HG03060 (cell line): ENCODE results near the gene PTH1R.

Source experiments
- ATAC-seq: cut with Tn5 transposase; IDR thresholded peaks from one replicate; pipeline ENCODE4 v1.9.1; 2021; ENCODE audit warnings: low read depth, moderate number of reproducible peaks; ENCODE audit not compliant: unreplicated experiment

PTH1R gene

DNA sequence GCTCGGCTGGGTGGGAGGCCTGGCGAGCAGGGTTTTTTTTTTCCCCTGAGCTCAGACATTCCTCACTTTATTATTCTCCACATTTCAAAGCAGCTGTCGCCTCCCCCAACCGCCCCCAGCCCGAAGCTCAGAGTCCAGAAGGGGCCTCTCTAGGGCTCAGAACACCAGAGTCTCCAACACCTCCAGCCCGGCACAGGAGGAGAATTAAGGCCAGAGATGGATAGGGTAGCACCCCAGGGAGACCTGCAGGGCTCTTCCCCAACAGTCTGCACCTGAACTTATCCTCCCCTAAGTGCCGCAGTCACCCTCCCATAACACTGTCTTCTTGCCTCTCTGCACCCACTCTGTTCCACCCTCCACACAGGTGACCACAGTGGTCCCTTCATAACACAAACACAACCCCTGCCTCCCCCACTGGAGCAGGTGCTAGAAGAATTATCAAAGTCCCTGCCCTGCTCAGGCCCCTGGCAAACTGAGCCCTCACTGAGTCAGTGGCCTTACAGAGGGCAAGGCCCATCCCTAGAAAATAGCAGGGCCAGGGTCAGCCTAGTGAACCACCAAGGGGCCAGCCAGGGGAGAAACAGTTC lies 28.4 kb upstream of the PTH1R start:
- ATAC-seq = no peak

DNA sequence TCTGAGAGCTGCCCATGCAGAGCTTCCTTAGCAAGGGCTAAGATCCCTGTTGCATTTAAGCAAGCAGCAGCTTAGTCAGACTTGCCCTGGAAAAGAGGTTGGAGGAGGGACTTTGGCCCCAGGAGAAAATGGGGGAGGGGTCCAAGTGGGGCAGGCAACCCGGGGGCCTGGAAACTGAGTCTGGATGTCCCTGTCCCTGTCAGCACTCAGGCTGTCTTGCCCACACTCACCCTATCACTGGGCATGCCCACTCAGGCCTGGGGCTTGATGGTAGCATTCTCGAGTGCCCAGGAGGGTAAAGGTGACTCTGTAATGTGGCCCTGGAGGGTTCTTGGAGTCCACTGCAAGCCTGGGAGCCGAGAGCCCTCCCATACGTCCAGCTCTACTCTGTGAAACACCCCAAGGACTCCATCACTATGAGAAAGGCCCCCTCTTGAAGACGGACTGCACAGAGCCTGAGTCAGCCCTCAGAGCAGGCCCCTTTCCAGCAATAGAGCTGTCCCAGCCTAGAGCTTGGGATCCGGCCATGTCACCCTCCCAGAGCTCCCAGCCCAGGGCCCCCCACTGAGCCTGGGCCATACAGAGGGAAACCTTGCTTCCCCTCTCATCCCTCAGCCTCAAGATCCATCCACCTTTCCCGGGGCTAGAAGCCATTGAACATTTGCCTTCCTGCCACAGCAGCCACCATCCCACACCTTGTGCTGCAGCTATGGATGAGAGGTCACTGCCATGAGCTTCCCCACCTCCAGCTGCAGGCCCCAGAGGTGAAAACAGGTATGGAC lies 27.6 kb upstream of the PTH1R start:
- no peak for ATAC-seq

DNA sequence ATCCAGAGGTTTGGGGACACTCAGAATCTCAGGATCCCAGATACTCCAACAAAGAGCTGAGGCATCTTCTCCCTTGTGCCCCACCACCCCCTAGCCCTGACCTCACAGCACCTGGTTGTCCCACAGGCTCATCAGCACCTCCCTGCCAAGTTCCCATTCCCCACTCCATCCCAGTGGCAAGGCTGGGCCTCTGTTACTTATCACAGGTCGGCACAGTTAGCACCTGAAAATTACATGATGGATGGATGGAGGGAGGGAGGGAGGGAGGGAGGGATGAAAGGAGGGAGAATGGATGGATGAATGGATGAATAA lies 27.1 kb upstream of the PTH1R start:
- no peak for ATAC-seq

GRCh38 chr3:46851364-46852333 lies 25.9 kb upstream of the PTH1R start:
- ATAC-seq = no peak

DNA sequence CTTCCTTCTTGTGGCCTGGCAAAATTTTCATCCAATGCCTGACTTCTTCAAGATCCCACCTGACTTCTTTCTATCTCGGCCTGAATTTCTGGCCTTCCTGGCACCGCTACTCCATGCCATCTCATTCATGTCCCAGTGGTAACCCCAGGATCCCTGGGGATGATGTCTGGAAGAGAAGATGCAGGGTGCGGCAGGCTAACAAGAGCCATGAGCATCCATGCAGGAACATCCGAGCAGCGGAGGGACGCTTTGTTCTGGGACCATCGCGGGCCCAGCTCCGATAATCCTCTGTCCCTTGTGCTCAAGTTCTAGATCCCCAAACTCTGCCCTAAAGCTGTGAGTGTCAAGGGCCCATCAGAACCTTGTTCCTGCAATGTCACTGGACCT lies 25.2 kb upstream of the PTH1R start:
- no peak for ATAC-seq

GRCh38 chr3:46852839-46853355 lies 24.6 kb upstream of the PTH1R start:
- ATAC-seq = no peak

GRCh38 chr3:46853441-46854415 lies 23.8 kb upstream of the PTH1R start:
- no peak for ATAC-seq

- ATAC-seq = no peak
Measured at GRCh38 chr3:46854555-46854991, 22.9 kb upstream of the PTH1R start.

DNA sequence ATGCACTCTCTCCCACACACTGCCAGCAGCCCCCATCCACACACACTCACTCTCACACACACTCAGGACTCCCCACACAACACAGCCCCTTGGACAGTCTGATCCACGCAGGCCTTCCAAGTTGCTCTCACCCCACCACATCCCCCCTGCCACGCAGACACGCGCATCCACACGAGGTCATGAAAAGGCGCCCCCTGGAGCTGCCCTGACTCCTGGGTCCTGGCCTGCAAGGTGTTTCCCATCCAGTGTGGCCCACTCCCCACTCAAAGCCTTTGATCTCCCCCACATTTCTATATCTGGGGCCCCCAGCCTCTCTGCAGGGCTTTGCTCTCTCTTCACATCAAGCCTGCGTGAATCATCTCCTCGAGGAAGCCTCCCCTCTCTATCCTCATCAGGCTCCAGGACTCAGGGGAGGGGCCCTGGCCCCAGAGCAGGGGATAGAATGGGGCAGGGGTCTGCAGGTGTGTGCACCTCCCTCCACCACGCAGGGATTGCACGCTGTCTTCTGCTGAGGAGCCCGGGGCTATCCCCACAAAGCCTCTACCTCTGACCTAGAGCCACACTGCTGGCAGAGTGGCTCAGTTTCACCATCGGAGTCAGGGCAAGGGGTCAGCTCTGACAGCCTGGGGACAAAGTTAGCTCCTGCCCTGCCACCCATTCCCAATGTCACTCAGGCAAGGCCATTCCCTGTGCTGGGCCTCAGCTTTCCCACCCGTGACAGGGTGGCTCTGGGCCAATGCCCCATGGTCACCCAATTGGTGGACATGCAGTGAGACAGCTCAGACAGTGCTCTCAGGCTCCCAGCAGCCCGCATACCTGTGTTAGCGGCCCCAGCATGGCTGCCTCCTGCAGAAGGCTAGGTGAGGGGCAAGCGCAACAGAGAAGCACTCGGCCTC lies 20.7 kb upstream of the PTH1R start:
- no peak for ATAC-seq

DNA sequence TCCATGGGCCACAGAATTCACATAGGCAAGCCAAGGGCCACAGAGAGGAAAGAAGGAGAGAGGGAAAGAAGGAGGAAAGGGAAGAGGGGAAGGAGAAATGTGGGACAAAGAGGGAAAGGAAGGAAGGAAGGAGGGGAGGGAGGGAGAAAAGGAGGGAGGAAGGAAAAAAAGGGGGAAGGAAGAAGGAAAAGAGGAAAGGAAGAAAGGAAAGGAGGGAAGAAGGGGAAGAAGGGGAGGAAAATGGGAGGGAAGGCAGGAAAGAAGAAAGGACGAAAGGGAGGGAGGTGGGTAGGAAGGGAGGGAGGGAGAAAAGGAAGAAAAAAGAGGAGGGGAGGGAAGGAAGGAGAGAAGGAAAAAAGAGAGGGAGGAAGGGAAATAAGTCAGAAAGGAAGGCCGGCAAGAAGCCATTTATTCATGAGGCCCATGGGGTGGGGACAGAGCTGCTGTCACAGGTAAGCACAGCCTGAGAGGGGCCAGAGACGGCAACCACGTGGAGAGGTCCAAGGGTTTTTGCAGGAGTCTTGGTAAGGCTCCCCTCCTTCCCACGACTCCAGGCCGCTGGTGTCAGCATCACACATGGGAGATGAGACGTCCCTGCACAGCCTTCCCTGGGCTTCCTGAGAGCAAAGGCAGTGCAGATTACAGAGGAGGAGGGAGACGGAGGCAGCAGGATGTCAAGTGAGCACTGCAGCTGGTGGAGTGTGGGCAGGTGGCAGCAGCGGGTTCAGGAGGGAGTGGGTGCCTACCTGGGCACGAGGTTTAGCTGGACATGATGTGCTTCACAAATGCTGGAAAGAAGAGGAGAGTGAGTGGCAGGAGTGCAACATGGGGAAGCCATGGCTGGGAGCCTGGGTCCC lies 19.8 kb upstream of the PTH1R start:
- no peak for ATAC-seq

- ATAC-seq = no peak
Measured at GRCh38 chr3:46858456-46858855, 19.1 kb upstream of the PTH1R start.

DNA sequence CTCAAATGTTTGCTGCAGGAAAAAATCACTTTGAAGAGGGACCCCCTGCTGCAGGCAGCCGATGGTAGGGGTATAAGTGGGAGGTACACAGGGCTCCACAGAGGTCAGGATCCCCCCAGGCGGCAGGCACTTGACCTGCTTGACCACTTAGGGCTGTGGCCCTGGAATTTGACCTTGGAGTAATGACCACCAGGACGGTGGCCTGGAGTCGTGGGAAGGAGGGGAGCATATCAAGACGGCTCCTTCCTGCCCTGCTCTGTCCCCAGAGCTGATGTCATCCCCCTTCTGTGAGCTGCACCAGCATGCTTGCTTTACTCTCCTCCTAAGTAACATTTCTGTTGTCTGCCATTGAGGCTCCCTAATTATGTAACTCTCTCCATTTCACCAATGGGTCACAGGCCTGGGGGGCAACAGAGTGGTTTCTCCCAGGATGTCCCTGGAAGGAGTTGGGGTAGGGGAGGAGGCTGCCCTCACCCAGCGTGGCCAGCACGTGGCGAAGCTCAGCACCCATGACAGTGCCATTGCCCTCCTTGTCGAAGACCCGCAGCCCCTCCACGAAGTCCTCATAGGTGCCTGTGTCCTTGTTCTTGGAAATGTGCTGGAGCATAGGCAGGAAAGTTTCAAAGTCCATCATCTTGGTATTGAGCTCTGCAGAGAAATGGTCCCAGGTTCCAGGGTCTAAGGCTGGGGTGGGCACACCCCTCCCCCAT lies 18.4 kb upstream of the PTH1R start:
- no peak for ATAC-seq

DNA sequence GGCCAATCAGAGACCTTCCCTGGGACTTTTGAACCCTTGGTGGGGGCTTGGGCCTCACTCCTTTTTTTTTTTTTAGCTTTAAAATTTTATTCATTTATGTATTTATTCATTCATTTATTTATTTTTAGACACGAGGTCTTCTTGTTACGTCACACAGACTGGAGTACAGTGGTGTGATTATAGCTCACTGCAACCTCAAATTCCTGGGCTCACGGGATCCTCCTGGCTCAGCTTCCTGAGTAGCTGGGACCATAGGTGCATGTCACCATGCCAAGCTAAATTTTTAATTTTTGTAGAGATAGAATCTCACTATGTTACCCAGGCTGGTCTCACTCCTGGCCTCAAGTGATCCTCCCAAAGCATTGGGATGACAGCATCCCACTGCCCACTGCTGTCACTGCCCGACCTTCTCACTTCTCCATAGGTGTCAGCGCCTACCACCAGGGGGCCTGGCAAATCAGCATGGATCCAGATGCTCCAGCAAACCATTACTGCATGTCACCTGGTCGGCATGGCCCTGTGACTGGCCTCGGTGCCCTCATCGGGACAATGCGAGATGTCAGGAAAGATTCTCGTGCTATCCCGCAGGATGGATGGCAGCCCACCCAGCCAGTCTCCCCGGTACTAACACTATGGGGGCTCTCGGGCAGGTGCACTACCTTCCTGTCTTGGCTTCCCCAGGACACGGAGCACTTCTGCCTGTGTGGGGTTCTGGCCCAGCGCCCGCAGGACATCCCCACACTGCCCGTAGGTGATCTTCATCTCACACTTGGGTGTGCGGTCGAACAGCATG lies 17.3 kb upstream of the PTH1R start:
- no peak for ATAC-seq

DNA sequence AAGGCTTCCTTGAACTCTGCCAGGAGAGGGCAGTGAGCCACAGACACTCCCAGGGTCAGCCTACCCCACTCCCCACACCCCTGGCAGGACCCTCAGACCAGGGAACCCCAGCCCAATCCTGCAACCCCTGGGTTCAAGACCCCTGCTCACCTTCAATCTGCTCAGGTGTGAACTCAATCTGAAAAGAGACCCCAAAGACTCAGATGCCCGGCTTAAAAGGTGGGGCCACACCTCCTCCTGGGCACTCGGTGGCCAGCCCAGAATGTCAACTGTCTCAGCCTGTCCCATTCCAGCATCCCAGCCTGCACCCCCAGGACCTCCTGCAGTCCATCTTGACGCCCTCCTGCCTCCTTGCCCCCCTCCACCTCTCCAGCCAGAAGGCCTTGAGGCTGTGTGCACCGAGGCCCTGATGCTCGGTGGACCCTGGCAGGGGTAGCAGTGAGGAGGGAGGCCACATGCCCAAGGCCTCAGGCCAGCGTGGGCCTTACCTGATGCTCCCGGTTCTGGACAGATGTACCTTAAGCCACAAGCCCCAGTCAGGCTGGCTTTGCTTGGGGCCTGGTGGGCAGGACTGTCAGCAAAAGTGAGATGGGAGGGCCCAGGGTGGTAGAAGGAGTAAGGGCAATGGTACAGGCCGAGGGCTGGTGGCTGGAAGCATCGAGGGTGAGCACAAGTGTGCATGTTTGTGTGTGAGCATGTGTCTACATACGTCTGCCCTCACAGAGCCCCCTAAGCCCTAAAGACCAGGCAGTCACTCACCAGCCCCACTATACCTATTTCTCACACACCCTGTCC lies 16.5 kb upstream of the PTH1R start:
- no peak for ATAC-seq

DNA sequence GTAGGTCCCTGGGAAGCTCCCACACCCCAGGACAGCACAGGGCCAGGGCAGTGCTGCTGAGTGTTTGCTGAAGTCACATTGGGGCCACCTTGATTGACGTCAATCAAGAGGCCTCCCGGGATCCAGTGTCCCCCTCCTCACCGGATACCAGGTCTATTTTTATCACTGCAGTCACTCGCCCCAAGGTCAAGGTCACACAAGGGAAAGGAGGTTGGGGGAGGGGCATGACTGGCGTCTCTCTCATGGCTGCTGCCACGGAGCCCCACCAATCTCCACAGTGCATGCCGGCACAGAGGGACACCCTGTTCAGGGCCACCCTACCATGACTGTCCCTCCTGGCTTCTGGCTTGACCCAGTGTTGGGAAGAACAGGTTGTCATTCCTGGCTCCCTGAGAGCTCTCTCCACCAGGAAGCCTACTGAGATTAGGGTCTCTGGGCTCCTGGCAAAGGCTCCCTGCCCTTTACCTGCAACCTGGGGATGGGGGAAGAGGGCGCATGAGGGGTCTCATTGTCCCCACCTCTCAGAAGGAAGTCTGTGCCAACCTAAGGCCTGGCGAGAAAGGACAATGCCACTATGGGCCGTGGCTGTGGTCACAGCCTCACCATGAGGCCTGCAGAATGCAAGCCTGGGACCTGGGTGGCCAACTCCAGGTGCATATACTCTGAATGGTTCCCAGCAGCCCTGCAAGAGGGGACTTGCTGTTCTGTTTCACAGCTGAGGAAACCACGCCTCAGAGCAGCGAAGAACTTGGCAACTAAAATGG lies 15.7 kb upstream of the PTH1R start:
- no peak for ATAC-seq
